Measurements from ENCODE around the gene SAMD14.

SAMD14 gene

GRCh38 chr17:50134206-50135110 is 4.5 kb upstream of the SAMD14 start:
- DNase-seq, result no peak

DNA sequence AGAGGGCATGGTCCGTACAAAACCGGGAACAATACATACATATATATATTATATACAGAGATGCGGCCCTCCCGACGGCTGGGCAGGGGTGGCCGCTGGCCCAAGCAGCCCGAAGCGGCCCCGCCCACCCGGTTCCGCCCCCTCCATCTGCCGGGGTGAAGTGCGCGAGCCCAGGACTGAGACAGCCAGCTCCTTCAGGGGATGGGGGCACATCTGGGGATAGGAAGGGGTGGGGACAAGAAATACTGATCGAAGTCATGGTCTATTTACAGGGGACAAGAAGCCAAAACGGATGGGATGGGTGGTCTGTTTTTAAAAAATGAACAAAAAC is 3.8 kb upstream of the SAMD14 start:
- no peak for DNase-seq

- DNase-seq, result peak in 13 of 58 donors; percentile 14 to 62 (median 28)
Measured at GRCh38 chr17:50133028-50133768, 3.2 kb upstream of the SAMD14 start.

DNA sequence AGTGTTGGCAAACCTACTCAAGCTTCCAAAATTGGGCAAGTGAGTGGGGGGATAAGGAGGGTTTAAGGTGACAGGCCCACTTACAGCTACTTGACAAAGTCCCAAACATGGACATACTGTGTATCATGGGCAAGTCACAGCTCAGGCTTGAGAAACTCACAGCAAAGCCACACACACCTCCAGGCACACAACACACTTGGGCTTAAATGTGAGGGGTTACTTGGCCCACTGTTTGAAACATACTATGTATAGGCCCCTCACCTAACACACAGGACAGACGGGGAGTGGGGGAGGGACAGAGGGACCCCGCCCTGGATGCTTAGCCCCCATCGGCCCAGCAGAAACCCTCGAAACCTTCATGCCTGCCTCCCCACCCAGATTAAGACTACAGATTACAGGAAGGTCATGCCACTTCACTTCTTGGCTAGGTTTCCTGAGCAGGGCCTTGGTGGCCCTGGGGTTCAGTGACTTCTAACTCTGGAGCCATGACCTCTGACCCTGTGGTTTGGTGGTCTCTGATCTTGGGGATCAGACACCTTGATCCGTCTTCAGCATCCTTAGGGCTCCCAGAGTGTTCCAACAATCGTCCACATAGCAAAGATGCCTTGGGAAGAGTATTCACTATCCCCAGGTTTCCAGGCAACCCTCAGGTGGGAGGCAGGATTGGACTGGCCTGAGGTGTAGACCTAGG is 2.3 kb upstream of the SAMD14 start:
- no peak for DNase-seq

GRCh38 chr17:50130559-50131305 is 772 bp upstream of the SAMD14 start:
- peak in 1 of 58 donors; percentile 11 for DNase-seq

- DNase-seq, result peak in 1 of 58 donors; percentile 73
Measured at GRCh38 chr17:50129353-50129727, 620 bp downstream of the SAMD14 start.

GRCh38 chr17:50128441-50129352 is 1.3 kb downstream of the SAMD14 start:
- DNase-seq, result peak in 9 of 58 donors; percentile 12 to 48 (median 40)

- no peak for DNase-seq
Measured at GRCh38 chr17:50127697-50128361, 2.1 kb downstream of the SAMD14 start.

- DNase-seq, result peak in 16 of 58 donors; percentile 6 to 69 (median 35)
Measured at GRCh38 chr17:50125420-50125997, 4.5 kb downstream of the SAMD14 start.

- peak in 12 of 58 donors; percentile 4 to 29 (median 16) for DNase-seq
Measured at GRCh38 chr17:50123649-50124349, 6.2 kb downstream of the SAMD14 start.

DNA sequence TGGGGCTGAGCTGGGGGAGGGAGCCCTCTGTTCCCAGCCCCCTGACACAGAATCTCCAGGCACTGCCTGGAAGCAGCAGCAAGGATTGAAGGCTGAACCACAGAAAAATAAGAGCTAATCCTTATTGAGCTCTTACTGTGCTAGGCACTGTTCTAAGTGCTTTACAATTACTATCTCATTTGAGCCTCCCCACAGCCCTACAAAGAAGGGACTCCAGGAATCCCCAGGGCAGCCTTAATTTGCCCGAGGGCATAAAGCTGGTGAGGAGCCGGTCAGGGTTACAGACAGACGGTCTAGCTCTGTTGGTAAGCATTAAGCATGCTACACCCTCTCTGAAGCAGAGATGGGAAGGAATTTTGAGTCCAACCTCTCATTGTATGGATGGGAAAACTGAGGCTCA is 7.0 kb downstream of the SAMD14 start:
- DNase-seq, result no peak

DNA sequence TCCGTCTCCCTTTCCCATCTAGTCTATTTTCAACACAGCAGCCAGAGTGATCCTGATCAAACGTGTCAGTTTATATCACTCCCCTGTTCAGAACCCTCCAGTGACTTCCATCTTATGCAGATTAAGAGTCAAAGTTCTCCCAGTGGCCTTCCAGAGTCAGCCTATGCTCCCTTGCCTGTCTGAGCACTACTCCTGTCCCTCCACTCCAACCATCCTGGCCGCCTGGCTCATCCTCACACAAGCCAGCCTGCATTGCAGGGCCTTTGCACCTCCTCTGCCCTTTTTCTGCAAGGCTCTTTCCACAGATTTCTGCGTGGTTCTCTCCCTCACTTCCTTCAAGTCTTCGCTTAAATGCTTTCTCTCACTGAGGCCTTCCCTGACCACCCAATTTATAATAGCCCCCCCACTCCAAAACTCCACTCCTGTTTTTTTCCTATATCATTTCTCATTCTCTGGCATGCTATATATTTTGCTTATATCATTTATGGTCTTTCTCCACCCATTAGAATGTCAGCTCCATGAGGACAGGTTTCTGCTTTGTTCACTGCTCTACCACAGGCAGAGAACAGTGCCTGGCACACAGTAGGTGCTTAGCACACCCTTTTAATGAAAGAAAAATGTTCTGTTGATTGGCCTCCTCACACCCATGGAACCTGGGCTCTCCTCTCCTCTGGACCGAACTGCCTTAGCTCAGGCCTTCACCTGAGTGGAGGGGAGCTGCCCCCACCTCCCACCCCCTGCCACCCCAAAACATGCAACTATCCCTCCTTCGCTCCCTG is 9.3 kb downstream of the SAMD14 start:
- no peak for DNase-seq

- DNase-seq, result no peak
Measured at GRCh38 chr17:50118828-50119218, 11.1 kb downstream of the SAMD14 start.

GRCh38 chr17:50118076-50118827 is 11.7 kb downstream of the SAMD14 start:
- peak in 1 of 58 donors; percentile 18 for DNase-seq

- DNase-seq, result peak in 7 of 58 donors; percentile 12 to 52 (median 24)
Measured at GRCh38 chr17:50117202-50118051, 12.5 kb downstream of the SAMD14 start.

GRCh38 chr17:50115756-50116155 is 14.2 kb downstream of the SAMD14 start:
- DNase-seq, result no peak
